GM12878 (cell line): Measurements from ENCODE around the gene OGFOD2. TPM values are rescaled to one million over a fixed set of nuclear protein-coding genes. Genes with fewer than 3 reads are reported as not detected.

Experiments
- BHLHE40 ChIP-seq, 2 experiments: fragments of 450-650 bp in 1 of 2; IDR thresholded peaks; 2 replicates each; pipeline ENCODE4 v1.6.1; 2011 to 2017; ENCODE audit warnings: low read depth in 2 of 2, borderline replicate concordance in 1 of 2, improper control_type of control experiment in 1 of 2, low read length in 1 of 2, mild to moderate bottlenecking in 1 of 2
- CHD1 ChIP-seq: IDR thresholded peaks from 2 replicates; pipeline ENCODE4 v1.6.1; 2012; ENCODE audit warnings: low read depth, low read length, improper control_type of control experiment
- DPF2 ChIP-seq: fragments of 450-650 bp; IDR thresholded peaks from 2 replicates; pipeline ENCODE4 v1.6.1; 2017; ENCODE audit warnings: mild to moderate bottlenecking
- EP300 ChIP-seq, 2 experiments: fragments of 150-350 bp in 1 of 2; IDR thresholded peaks; 2 replicates each; pipeline ENCODE4 v1.6.1; 2011 to 2012; ENCODE audit warnings: low read depth in 2 of 2, low read length in 2 of 2, borderline replicate concordance in 1 of 2, improper control_type of control experiment in 1 of 2, inconsistent platforms in 1 of 2; ENCODE audit not compliant: control insufficient read depth in 1 of 2
- FOXM1 ChIP-seq: IDR thresholded peaks from 2 replicates; pipeline ENCODE4 v1.6.1; 2012; ENCODE audit warnings: low read depth, mild to moderate bottlenecking, inconsistent platforms, low read length, moderate library complexity
- HDAC6 ChIP-seq: fragments of 200-600 bp; sonication (generic); IDR thresholded peaks from one replicate; pipeline ENCODE4 v1.8.0; 2017; ENCODE audit warnings: antibody characterized with exemption; ENCODE audit not compliant: unreplicated experiment
- IKZF1 ChIP-seq: fragments of 450-650 bp; conservative IDR thresholded peaks from 2 replicates; pipeline ENCODE4 v1.6.1; 2017; ENCODE audit warnings: antibody characterized with exemption, mild to moderate bottlenecking
- IKZF2 ChIP-seq, 2 experiments: fragments of 450-650 bp; IDR thresholded peaks; 2 replicates each; pipeline ENCODE4 v1.6.1; 2017; ENCODE audit warnings: mild to moderate bottlenecking in 2 of 2, moderate library complexity in 2 of 2
- NFXL1 ChIP-seq: fragments of 450-650 bp; IDR thresholded peaks from 2 replicates; pipeline ENCODE4 v1.6.1; 2017; ENCODE audit warnings: antibody characterized with exemption, mild to moderate bottlenecking, borderline replicate concordance
- NR2F1 ChIP-seq: fragments of 450-650 bp; conservative IDR thresholded peaks from 2 replicates; pipeline ENCODE4 v1.6.1; 2017; ENCODE audit warnings: mild to moderate bottlenecking
- RELA ChIP-seq: fragments of 450-650 bp; IDR thresholded peaks from 2 replicates; pipeline ENCODE4 v1.8.0; 2014; ENCODE audit warnings: borderline replicate concordance; ENCODE audit not compliant: partially characterized antibody
- SIN3A ChIP-seq: IDR thresholded peaks from 2 replicates; pipeline ENCODE4 v1.6.1; 2012; ENCODE audit warnings: low read depth, low read length, improper control_type of control experiment
- TAF1 ChIP-seq: IDR thresholded peaks from 2 replicates; pipeline ENCODE4 v1.6.1; 2011; ENCODE audit warnings: mild to moderate bottlenecking, low read depth, low read length, borderline replicate concordance
- polyA plus RNA-seq, 11 experiments: library from polyadenylated mRNA; depleted of rRNA in 4 of 11; unstranded in 6 of 11; stranded (reverse) in 5 of 11; fragments of >200 nt; fragmentation: Nextera tagmentation in 4 of 11; fragmentation: Illumina TruSeq in 1 of 11; extraction: Ambion mirVana in 4 of 11; extraction: Trizol in 1 of 11; gene quantifications; 1 replicate in 1 of 11; 2 replicates in 10 of 11; pipeline versions ENCODE4 v1.2.1 to v1.2.3, GENCODE V29; 2011 to 2016; ENCODE audit warnings: inconsistent platforms in 2 of 11, missing spikeins in 2 of 11, low read depth in 1 of 11
- total RNA-seq, 4 experiments: library from RNA; depleted of rRNA in 3 of 4; stranded (reverse); fragments of >200 nt in 3 of 4; fragmentation: Illumina TruSeq in 1 of 4; extraction: Trizol in 1 of 4; gene quantifications; 2 replicates each; pipeline versions ENCODE4 v1.2.1 to v1.2.3, GENCODE V29; 2013 to 2021
- TF ChIP-seq, protein P1 (sequence below): fragments of 450-650 bp; IDR thresholded peaks from 2 replicates; pipeline ENCODE4 v1.6.1; 2016; ENCODE audit warnings: mild to moderate bottlenecking

Gene OGFOD2
- total and polyA plus RNA-seq, 10 of the 15 experiments (the other 5 are each of a cell fraction or from before 2014, with no cell fraction given), result 0.93 to 29.2 (median 16.3) TPM

DNA sequence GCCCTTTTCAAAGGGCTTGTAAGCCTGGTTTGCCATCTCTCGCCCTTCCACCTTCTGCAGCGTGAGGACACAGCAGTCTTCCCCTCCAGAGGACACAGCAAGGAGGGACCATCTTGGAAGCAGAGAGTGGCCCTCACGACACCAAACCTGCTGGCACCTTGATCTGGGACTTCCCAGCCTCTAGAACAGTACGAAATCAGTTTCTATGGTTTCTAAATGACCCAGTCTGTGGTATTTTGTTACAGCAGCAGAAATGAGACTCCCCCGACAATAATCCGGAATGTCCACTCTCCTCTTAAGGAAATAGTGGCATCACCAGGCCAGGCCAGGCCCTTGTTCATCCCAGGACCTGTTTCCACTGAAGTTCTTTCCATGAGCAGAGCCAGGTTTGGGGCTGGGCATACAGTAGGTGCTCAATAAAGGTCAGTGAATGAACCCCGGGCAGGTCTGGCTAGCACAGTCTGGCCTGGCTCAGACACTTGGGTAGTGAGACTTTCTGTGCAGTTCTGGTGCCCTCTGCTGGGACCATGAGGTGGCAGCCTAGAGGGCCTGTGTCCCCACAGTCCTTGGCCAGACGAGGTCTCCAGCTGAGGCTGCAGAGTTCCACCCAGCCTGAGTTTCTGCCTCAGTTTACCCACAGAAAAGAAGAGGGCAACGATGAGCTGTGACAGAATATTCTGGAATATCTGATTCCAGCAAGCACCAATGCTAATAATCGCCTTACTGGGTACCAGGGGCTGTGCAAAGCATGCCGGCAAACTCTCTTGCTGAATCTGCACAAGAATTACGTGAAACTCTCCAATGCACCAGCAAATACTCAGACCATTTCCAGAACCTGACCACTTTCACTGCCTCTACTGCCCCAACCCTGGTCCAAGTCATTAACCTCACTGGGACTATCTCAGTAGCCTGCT, 22.8 kb upstream of the OGFOD2 start (continued):
- TF ChIP-seq RELA, result peak; percentile 48
- TF ChIP-seq, protein P1, sequence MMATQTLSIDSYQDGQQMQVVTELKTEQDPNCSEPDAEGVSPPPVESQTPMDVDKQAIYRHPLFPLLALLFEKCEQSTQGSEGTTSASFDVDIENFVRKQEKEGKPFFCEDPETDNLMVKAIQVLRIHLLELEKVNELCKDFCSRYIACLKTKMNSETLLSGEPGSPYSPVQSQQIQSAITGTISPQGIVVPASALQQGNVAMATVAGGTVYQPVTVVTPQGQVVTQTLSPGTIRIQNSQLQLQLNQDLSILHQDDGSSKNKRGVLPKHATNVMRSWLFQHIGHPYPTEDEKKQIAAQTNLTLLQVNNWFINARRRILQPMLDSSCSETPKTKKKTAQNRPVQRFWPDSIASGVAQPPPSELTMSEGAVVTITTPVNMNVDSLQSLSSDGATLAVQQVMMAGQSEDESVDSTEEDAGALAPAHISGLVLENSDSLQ, result no peak
- 0 out of 2 replicates have a peak, but pooled peaks have one; percentile 16 for TF ChIP-seq TAF1
- no peak for TF ChIP-seq IKZF2 (IDR thresholded peaks at IDR 0.05)
- no peak; the same call in 1 of the 2 replicates for TF ChIP-seq FOXM1
- TF ChIP-seq BHLHE40 (IDR thresholded peaks at IDR 0.05; ENCODE audit: borderline replicate concordance in 1 of 2, low read depth in 2 of 2, low read length in 1 of 2), result no peak; a peak in 1 of 4 replicates
- no peak for TF ChIP-seq NFXL1
- no peak; the same call in 1 of the 2 replicates for TF ChIP-seq IKZF1
- no peak for TF ChIP-seq SIN3A
- no peak for TF ChIP-seq EP300 (IDR thresholded peaks at IDR 0.05; ENCODE audit: borderline replicate concordance in 1 of 2, control insufficient read depth in 1 of 2, low read depth in 2 of 2, low read length in 2 of 2)
- 0 out of 2 replicates have a peak, but pooled peaks have one; percentile 21 for TF ChIP-seq NR2F1
- TF ChIP-seq CHD1, result no peak
- no peak for TF ChIP-seq DPF2
- no peak for TF ChIP-seq HDAC6
